ENCODE results near the gene IQCK.
"Not testable (repeated sequence)": the region's sequence is repeated elsewhere in the genome, so short reads cannot be mapped to it uniquely, and the experiment has no call there.

The IQCK gene

GRCh38 chr16:19760356-19761060 is 42.4 kb downstream of the IQCK start:
- DNase-seq: no peak

- DNase-seq: no peak
Observed at GRCh38 chr16:19765860-19766553, 47.9 kb downstream of the IQCK start.

GRCh38 chr16:19766554-19766884 is 48.4 kb downstream of the IQCK start:
- no peak for DNase-seq

- DNase-seq: no peak
Observed at GRCh38 chr16:19766988-19767387, 48.9 kb downstream of the IQCK start.

GRCh38 chr16:19767497-19767896 is 49.4 kb downstream of the IQCK start:
- no peak for DNase-seq

- no peak for DNase-seq
Observed at GRCh38 chr16:19769239-19769638, 51.2 kb downstream of the IQCK start.

- no peak for DNase-seq
Observed at GRCh38 chr16:19771040-19771439, 53.0 kb downstream of the IQCK start.

DNA sequence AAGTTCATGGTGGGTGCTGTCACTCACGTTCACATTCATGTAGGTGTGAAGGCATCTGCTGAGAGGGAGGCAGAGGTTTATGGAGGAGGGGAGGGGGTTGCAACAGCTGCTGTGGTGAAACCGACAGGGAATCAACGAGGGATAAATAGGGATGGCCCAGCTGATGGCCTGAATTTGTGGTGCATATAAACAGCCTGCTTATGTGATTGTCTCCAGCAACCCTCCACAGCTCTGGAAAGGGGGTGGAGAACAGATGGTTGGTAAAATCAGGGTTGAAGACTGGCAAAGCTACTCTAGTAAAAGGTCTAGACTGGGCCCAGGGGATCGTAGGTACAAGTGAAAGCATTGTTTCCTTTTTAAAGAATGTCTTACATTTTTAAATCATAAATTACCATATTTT is 53.7 kb downstream of the IQCK start:
- DNase-seq: no peak

GRCh38 chr16:19774024-19774423 is 56.0 kb downstream of the IQCK start:
- no peak for DNase-seq

DNA sequence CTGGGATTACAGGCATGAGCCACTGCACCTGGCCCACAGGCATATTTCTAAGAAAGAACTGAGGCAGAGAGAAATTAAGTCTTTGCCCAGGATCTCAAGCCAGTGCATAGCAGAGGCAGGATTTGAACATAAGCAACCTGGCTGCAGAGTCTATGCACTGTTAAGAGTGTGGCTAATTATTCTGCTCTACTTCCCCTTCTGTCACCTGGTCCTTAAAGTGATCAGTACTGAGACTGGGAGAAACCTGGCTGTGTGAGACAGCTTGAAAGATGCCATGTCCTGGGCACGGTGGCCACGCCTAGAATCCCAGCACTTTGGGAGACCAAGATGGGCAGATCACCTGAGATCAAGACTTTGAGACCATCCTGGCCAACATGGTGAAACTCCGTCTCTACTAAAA is 58.1 kb downstream of the IQCK start:
- DNase-seq: no peak

DNA sequence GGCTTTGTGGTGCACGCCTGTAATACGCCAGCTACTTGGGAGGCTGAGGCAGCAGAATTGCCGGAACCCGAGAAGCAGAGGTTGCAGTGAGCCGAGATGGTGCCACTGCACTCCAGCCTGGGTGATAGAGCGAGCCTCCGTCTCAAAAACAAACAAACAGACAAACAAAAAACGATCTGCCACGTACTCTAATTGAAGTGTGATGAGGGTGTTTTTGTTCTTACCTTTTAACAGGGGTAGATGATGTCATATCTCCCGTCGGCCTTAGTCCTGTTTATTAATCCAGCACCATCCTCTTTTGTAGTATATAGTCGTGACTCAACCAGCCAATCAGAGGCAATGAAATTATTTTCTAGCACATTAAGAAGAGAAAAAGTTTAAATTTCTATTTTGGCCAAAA is 58.5 kb downstream of the IQCK start:
- no peak for DNase-seq

DNA sequence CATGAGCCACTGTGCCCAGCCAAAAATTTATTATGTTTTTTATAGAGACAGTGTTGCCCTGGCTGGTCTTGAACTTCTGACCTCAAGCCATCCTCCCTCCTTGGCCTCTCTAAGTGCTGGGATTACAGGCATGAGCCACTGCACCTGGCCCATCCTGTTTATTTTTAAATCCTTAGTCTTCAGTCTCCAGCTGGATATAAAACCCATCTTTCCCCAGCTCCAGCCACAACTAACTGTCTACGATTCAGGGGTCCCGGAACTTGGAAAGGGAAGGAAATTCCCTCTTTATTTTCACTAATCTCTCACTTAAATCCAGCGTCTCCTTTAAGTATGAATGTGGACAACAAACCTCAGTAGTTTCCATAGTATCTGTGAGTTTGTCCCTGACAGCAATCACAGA is 62.2 kb downstream of the IQCK start:
- no peak for DNase-seq

- no peak for DNase-seq
Observed at GRCh38 chr16:19781226-19781625, 63.2 kb downstream of the IQCK start.

GRCh38 chr16:19783363-19784182 is 65.5 kb downstream of the IQCK start:
- no peak for DNase-seq

DNA sequence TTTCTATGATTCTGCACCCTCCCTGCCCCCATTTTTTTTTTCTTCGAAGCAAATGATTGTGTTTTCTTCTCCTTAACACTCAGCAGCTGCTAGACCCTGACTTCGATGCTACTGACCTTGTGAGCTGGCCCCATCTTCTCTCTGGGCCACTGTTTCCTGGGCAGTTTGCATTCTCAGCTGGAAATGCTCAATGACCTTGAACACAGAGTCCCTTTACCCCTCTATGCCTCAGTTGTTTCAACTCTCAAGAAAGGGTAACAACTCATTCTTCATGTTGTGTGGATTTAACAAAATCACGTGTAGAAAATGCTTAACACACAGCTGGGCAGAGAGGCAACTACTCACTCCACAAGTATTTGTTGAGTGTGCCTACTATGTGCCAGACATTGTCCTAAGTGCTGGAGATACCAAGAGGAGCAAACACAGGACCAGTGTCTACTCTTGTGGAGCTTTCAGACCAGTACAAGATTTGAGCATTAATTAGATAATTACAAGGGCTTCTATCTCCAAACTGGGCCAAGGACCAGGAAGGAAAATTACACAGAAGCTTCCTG is 66.2 kb downstream of the IQCK start:
- DNase-seq: no peak

DNA sequence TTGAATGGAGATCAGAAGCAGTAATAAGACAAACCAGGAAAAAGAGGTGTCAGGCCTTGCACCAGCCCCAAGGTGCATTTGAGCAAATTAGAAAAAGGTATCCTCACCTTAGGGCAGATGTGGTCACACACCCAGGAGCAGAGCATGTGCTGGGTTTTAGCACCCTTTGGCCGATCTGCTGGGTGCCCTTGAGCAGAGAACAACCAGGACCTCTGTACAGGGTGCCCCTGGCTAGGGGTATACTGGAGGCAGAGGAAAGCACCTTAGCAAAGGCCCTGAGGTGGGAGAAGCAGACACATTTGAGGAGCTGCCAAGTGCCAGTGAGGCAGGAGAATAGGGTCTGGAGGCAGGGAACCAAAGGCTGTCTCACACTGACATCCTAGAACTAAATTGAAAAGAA is 67.0 kb downstream of the IQCK start:
- no peak for DNase-seq

DNA sequence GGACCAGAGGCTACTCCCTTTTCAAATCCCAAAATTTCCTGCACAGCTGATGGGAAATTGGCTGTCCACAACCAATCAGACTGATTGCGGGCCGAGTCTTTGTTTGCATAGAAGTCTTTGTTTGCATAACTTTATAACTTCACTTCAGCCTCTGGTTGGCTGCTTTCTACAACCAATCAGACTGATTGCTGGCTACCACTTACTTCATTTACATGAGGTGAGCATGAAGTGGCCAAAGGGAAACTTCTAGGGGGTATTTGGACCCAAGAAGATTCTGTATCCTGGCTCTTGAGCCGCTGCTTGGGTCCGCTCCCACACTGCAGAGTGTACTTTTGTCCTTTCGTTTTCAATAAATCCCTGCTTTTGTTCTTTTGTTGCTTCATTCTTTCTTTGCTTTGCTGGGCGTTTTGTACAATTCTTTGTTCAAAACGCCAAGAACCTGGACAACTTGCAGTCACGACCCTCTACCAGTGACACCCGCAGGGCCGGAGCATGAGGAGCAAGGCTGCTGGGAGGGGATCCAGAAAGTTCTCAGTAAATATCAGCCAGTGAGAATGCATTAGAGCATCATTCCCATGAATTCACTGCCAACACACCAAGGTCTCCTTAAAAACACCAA is 67.5 kb downstream of the IQCK start:
- DNase-seq: no peak

GRCh38 chr16:19801369-19801768 is 83.3 kb downstream of the IQCK start:
- DNase-seq: not testable (repeated sequence)

DNA sequence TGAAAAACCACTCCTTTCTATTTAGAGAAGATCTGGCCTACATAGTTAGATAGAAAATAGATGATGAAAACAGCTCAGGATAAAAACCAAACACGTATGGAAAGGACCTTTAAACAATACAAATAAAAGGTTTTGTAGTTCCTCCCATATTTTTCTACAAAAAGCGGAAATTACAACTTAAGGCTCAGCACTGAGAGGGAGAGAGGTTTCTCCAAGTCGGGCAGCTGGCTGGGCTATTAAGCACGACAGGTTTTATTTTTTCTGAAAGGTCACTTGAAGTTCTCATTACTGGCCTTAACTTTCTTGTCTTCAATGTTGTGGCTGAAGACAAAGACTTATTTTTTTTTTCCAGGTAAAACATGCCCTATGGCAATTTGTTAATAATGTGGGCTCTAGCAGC is 83.8 kb downstream of the IQCK start:
- DNase-seq: not testable (repeated sequence)

DNA sequence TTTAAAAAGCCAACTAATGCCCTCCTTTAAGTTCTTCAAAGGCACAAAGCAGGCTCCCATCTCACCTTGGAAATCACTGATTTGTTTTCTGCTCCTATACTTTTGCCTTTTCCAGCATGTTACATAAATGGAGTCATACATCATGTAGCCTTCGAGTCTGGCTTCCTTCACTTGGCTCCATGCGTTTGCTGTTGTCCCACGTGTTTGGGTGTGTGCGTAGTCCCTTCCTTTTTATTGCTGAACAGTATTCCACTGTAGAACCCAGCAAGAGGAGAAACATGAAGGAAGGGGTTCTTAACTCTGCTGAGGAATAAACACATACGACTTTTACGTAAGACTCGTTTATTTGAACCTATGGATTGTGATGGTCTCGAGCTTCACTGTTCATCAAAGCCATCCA is 84.5 kb downstream of the IQCK start:
- no peak for DNase-seq

GRCh38 chr16:19804538-19805323 is 86.7 kb downstream of the IQCK start:
- DNase-seq: peak; percentile 96

DNA sequence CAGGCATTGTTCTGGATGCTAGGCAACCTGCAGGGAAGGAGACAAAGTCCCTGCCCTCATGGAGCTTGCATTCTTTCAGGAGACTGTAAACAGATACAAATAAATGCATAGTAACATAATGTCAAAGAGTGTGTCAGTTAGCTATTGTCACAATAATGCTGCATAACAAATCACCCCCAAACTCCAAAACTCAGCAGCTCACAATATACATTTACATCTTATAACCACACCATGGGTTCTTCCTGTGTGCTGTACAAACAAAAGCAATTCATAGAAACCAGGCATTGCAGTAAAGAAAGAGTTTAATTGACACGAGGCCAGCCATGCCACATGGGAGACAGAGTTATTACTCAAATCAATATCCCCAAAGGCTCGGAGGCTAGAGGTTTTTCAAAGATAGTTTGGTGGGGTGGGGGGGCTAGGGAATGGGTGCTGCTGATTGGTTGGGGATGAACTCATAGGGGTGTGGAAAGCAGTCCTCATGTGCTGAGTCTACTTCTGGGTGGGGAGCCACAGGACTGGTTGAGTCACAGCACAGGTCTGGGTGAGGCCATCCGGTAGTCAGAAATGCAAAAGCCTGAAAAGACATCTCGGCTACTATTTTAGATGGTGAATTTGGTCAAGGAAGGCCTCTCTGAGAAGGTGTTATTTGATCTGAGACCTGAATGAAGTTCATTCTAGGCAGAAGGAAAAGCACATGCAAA is 87.5 kb downstream of the IQCK start:
- no peak for DNase-seq

Measured in COR-L47 (cell line).